ENCODE measurements around the gene CALHM1. TPM values are rescaled to one million over a fixed set of nuclear protein-coding genes. Genes with fewer than 3 reads are reported as not detected.

CALHM1 gene
- total RNA-seq, 1 experiment from 2014 or later: not detected

GRCh38 chr10:103433858-103434257 lies 24.8 kb downstream of the CALHM1 start:
- intact Hi-C loops (cut with micrococcal nuclease; ENCODE audit: unreplicated experiment): no loop called here
- Mint-ChIP-seq H3K27ac (ENCODE audit: unreplicated experiment) (no peak overlapping the region), H3K27me3 (ENCODE audit: insufficient read depth, unreplicated experiment) (no peaks in the 10 kb centered on the region), H3K4me1 (ENCODE audit: low read depth, unreplicated experiment) (no peaks in the 10 kb centered on the region), H3K9me3 (ENCODE audit: unreplicated experiment) (no peaks in the 10 kb centered on the region), H3K4me3 (ENCODE audit: unreplicated experiment) (no peak overlapping the region), H3K36me3 (ENCODE audit: insufficient read depth, unreplicated experiment) (peaks cover 90% of the 10 kb centered on the region)
- Histone ChIP-seq H3K27me3 (replicated peaks; ENCODE audit: control insufficient read depth, insufficient read depth, low read length) (no peaks in the 10 kb centered on the region), H3K4me3 (ENCODE audit: low read depth, low read length) (no peak overlapping the region), H3K9me3 (no peaks in the 10 kb centered on the region), H3K4me1 (no peaks in the 10 kb centered on the region), H3K36me3 (ENCODE audit: control insufficient read depth, insufficient read depth, low read length) (peaks cover 4% of the 10 kb centered on the region)
- DNase-seq: no peak
- ChIA-PET CTCF (no interaction called here), POLR2A (no interaction called here)
- TF ChIP-seq CTCF (IDR thresholded peaks at IDR 0.05; ENCODE audit: insufficient read depth in 1 of 2, low read depth in 1 of 2, low read length in 1 of 2, severe bottlenecking in 1 of 2, unreplicated experiment in 1 of 2): no peak
- no TSS peak for BruUV-seq (replicated peaks)

- Mint-ChIP-seq H3K27ac (ENCODE audit: unreplicated experiment) (no peak overlapping the region), H3K4me1 (ENCODE audit: low read depth, unreplicated experiment) (no peaks in the 10 kb centered on the region), H3K9me3 (ENCODE audit: unreplicated experiment) (no peaks in the 10 kb centered on the region), H3K4me3 (ENCODE audit: unreplicated experiment) (no peak overlapping the region), H3K36me3 (ENCODE audit: insufficient read depth, unreplicated experiment) (peaks cover 91% of the 10 kb centered on the region), H3K27me3 (ENCODE audit: insufficient read depth, unreplicated experiment) (no peaks in the 10 kb centered on the region)
- no TSS peak for BruUV-seq (replicated peaks)
- H3K9me3 ChIP-seq: no peaks in the 10 kb centered on the region
- no peak for DNase-seq
- ChIA-PET CTCF (no interaction called here), POLR2A (no interaction called here)
- peaks cover 4% of the 10 kb centered on the region for H3K36me3 ChIP-seq (ENCODE audit: control insufficient read depth, insufficient read depth, low read length)
- TF ChIP-seq CTCF (IDR thresholded peaks at IDR 0.05; ENCODE audit: insufficient read depth in 1 of 2, low read depth in 1 of 2, low read length in 1 of 2, severe bottlenecking in 1 of 2, unreplicated experiment in 1 of 2): no peak
- H3K4me3 ChIP-seq (ENCODE audit: low read depth, low read length): no peak overlapping the region
- H3K27me3 ChIP-seq (replicated peaks; ENCODE audit: control insufficient read depth, insufficient read depth, low read length): no peaks in the 10 kb centered on the region
- intact Hi-C loops (cut with micrococcal nuclease; ENCODE audit: unreplicated experiment): no loop called here
- H3K4me1 ChIP-seq: no peaks in the 10 kb centered on the region
These were observed 26.8 kb downstream of the CALHM1 start for GRCh38 chr10:103431902-103432301.

- H3K36me3 Mint-ChIP-seq (ENCODE audit: insufficient read depth, unreplicated experiment): peaks cover 96% of the 10 kb centered on the region
- H3K36me3 ChIP-seq (ENCODE audit: control insufficient read depth, insufficient read depth, low read length): peaks cover 3% of the 10 kb centered on the region
These were observed 29.1 kb downstream of the CALHM1 start for GRCh38 chr10:103429647-103430046.

More at GRCh38 chr10:103429647-103430046, 29.1 kb downstream of the CALHM1 start:
- BruUV-seq (replicated peaks): no TSS peak
- no peaks in the 10 kb centered on the region for H3K9me3 Mint-ChIP-seq (ENCODE audit: unreplicated experiment)
- no peak overlapping the region for H3K4me3 Mint-ChIP-seq (ENCODE audit: unreplicated experiment)
- ChIA-PET POLR2A (no interaction called here), CTCF (no interaction called here)
- Histone ChIP-seq H3K27me3 (replicated peaks; ENCODE audit: control insufficient read depth, insufficient read depth, low read length) (no peaks in the 10 kb centered on the region), H3K4me3 (ENCODE audit: low read depth, low read length) (no peak overlapping the region), H3K9me3 (no peaks in the 10 kb centered on the region), H3K4me1 (no peaks in the 10 kb centered on the region)
- intact Hi-C loops (cut with micrococcal nuclease; ENCODE audit: unreplicated experiment): no loop called here
- H3K4me1 Mint-ChIP-seq (ENCODE audit: low read depth, unreplicated experiment): no peaks in the 10 kb centered on the region
- no peak for DNase-seq
- no peak for TF ChIP-seq CTCF (IDR thresholded peaks at IDR 0.05; ENCODE audit: insufficient read depth in 1 of 2, low read depth in 1 of 2, low read length in 1 of 2, severe bottlenecking in 1 of 2, unreplicated experiment in 1 of 2)
- H3K27me3 Mint-ChIP-seq (ENCODE audit: insufficient read depth, unreplicated experiment): no peaks in the 10 kb centered on the region
- H3K27ac Mint-ChIP-seq (ENCODE audit: unreplicated experiment): no peak overlapping the region
